IMR-90 (cell line): ENCODE measurements around the gene PEX7. TPM values are rescaled to one million over a fixed set of nuclear protein-coding genes. Genes with fewer than 3 reads are reported as not detected.

Experiments
- ATAC-seq: fragments of 200-7000 bp; cut with Tn5 transposase; 2 replicates; pipeline ENCODE4 v1.9.1; 2020; ENCODE audit warnings: low read depth, mild to moderate bottlenecking, moderate library complexity
- BruUV-seq: library from RNA; stranded (reverse); fragments of 400-500 nt; replicated peaks from 2 replicates; lab custom pipeline; 2021; lab: Mats Ljungman, UMichigan
- CTCF ChIA-PET: fragments of 300-600 bp; formaldehyde crosslinking; extraction: SDS; loops from one replicate; lab custom pipeline; 2021; ENCODE audit warnings: antibody characterized with exemption; lab: Yijun Ruan, JAX
- POLR2A ChIA-PET: fragments of 300-600 bp; sonication (Branson Sonifier 250); formaldehyde crosslinking; loops from one replicate; lab custom pipeline; 2022; ENCODE audit warnings: antibody characterized with exemption; ENCODE audit not compliant: unreplicated experiment; lab: Charles Lee
- DNase-seq: peaks from one replicate; pipeline ENCODE4 v3.0.0; 2013
- H2AFZ ChIP-seq: replicated peaks from 2 replicates; pipeline ENCODE3; 2013; ENCODE audit warnings: low read length, mild to moderate bottlenecking; ENCODE audit not compliant: poor library complexity
- H2AK5ac ChIP-seq: 2 replicates; pipeline ENCODE4 v1.6.1; 2013; ENCODE audit warnings: low read depth, low read length, inconsistent platforms
- H2AK9ac ChIP-seq: replicated peaks from 2 replicates; pipeline ENCODE3; 2013; ENCODE audit warnings: mild to moderate bottlenecking, low read depth, low read length, moderate library complexity; ENCODE audit not compliant: poor library complexity
- H2BK120ac ChIP-seq: 2 replicates; pipeline ENCODE4 v1.6.1; 2013; ENCODE audit warnings: low read depth, low read length, inconsistent platforms
- H2BK15ac ChIP-seq: 3 replicates; pipeline ENCODE4 v1.6.1; 2013; ENCODE audit warnings: low read depth, low read length, inconsistent platforms
- H2BK20ac ChIP-seq: 2 replicates; pipeline ENCODE4 v1.6.1; 2013; ENCODE audit warnings: low read depth, mild to moderate bottlenecking, inconsistent platforms, low read length, moderate library complexity
- H2BK5ac ChIP-seq: 2 replicates; pipeline ENCODE4 v1.6.1; 2013; ENCODE audit warnings: mild to moderate bottlenecking, low read depth, low read length, inconsistent platforms; ENCODE audit not compliant: poor library complexity, severe bottlenecking
- H3K14ac ChIP-seq: replicated peaks from 2 replicates; pipeline ENCODE4 v1.6.1; 2013; ENCODE audit warnings: low read depth, low read length, inconsistent platforms
- H3K18ac ChIP-seq: 2 replicates; pipeline ENCODE4 v1.6.1; 2013; ENCODE audit warnings: low read depth, low read length, control low read depth
- H3K23ac ChIP-seq: 2 replicates; pipeline ENCODE4 v1.6.1; 2013; ENCODE audit warnings: low read depth, low read length, inconsistent platforms
- H3K27ac ChIP-seq: 2 replicates; pipeline ENCODE4 v1.5.1; 2013; ENCODE audit warnings: mild to moderate bottlenecking, control low read depth, low read length; ENCODE audit not compliant: insufficient read depth
- H3K27me3 ChIP-seq: 2 replicates; pipeline ENCODE4 v1.6.1; 2013; ENCODE audit warnings: low read length; ENCODE audit not compliant: control insufficient read depth, insufficient read depth
- H3K36me3 ChIP-seq: 2 replicates; pipeline ENCODE4 v1.6.1; 2013; ENCODE audit warnings: low read length, mixed read lengths; ENCODE audit not compliant: control insufficient read depth, insufficient read depth
- H3K4ac ChIP-seq: 2 replicates; pipeline ENCODE4 v1.6.1; 2013; ENCODE audit warnings: low read depth, low read length, inconsistent platforms
- H3K4me1 ChIP-seq: 2 replicates; pipeline ENCODE4 v1.6.1; 2013; ENCODE audit warnings: low read length, mixed read lengths; ENCODE audit not compliant: control insufficient read depth, insufficient read depth
- H3K4me2 ChIP-seq: 2 replicates; pipeline ENCODE4 v1.6.1; 2013; ENCODE audit warnings: low read depth, mild to moderate bottlenecking, control low read depth, low read length, moderate library complexity
- H3K4me3 ChIP-seq: 2 replicates; pipeline ENCODE4 v1.5.1; 2013; ENCODE audit warnings: low read depth, mild to moderate bottlenecking, control low read depth, low read length, moderate library complexity; ENCODE audit not compliant: insufficient read depth
- H3K56ac ChIP-seq: 2 replicates; pipeline ENCODE4 v1.6.1; 2013; ENCODE audit warnings: low read length, inconsistent platforms; ENCODE audit not compliant: insufficient read depth; ENCODE audit errors: extremely low read depth
- H3K79me1 ChIP-seq, 2 experiments: 2 replicates each; pipeline ENCODE4 v1.6.1; 2013; ENCODE audit warnings: low read length in 2 of 2, inconsistent platforms in 1 of 2, low read depth in 1 of 2
- H3K9ac ChIP-seq: 2 replicates; pipeline ENCODE4 v1.6.1; 2013; ENCODE audit warnings: low read depth, low read length, control low read depth
- H3K9me1 ChIP-seq: 2 replicates; pipeline ENCODE4 v1.6.1; 2013; ENCODE audit warnings: low read length, inconsistent platforms; ENCODE audit not compliant: insufficient read depth
- H3K9me3 ChIP-seq: 2 replicates; pipeline ENCODE4 v1.6.1; 2013; ENCODE audit warnings: low read length; ENCODE audit not compliant: control insufficient read depth, insufficient read depth
- H4K20me1 ChIP-seq: 2 replicates; pipeline ENCODE4 v1.6.1; 2013; ENCODE audit warnings: low read length, inconsistent platforms; ENCODE audit not compliant: insufficient read depth
- H4K5ac ChIP-seq: 2 replicates; pipeline ENCODE4 v1.6.1; 2013; ENCODE audit warnings: mild to moderate bottlenecking, low read depth, low read length, control low read depth
- H4K8ac ChIP-seq, 2 experiments: 2 replicates each; pipeline ENCODE4 v1.6.1; 2013; ENCODE audit warnings: low read depth in 2 of 2, low read length in 2 of 2, control low read depth in 1 of 2, inconsistent platforms in 1 of 2
- H4K91ac ChIP-seq: 2 replicates; pipeline ENCODE4 v1.6.1; 2013; ENCODE audit warnings: low read depth, low read length, inconsistent platforms; ENCODE audit not compliant: insufficient read depth
- CEBPB ChIP-seq: IDR thresholded peaks from 2 replicates; pipeline ENCODE4 v1.6.1; 2012; ENCODE audit warnings: low read depth, low read length, improper control_type of control experiment
- CHD1 ChIP-seq: IDR thresholded peaks from 2 replicates; pipeline ENCODE4 v1.6.1; 2012; ENCODE audit warnings: low read depth, low read length, improper control_type of control experiment
- FOS ChIP-seq: fragments of 150-350 bp; IDR thresholded peaks from 2 replicates; pipeline ENCODE4 v1.6.1; 2016; ENCODE audit warnings: low read depth, low read length
- MAZ ChIP-seq: IDR thresholded peaks from 2 replicates; pipeline ENCODE4 v1.6.1; 2012; ENCODE audit warnings: low read depth, mild to moderate bottlenecking, low read length, improper control_type of control experiment, moderate library complexity, borderline replicate concordance
- MXI1 ChIP-seq: IDR thresholded peaks from 2 replicates; pipeline ENCODE4 v1.6.1; 2012; ENCODE audit warnings: low read depth, mild to moderate bottlenecking, low read length, moderate library complexity, borderline replicate concordance
- NFE2L2 ChIP-seq: fragments of 150-350 bp; IDR thresholded peaks from 2 replicates; pipeline ENCODE4 v1.6.1; 2016; ENCODE audit warnings: low read depth, mild to moderate bottlenecking, low read length
- POLR2A ChIP-seq: IDR thresholded peaks from 2 replicates; pipeline ENCODE4 v1.6.1; 2012; ENCODE audit warnings: mild to moderate bottlenecking, low read depth, low read length
- USF2 ChIP-seq: fragments of 150-350 bp; IDR thresholded peaks from 2 replicates; pipeline ENCODE4 v1.6.1; 2017; ENCODE audit warnings: mild to moderate bottlenecking, antibody characterized with exemption, low read length, low read depth
- WGBS, 2 experiments: methylation state at CpG; one replicate each; pipeline versions ENCODE4 v1.1.5 to v1.1.7; 2013; ENCODE audit warnings: missing lambda C conversion rate in 2 of 2; ENCODE audit not compliant: insufficient read length in 1 of 2; ENCODE audit errors: extremely low coverage in 2 of 2; 5-methylcytosine and 5-hydroxymethylcytosine counted together
- dilution Hi-C: fragments of 300-500 bp; cut with HindIII; formaldehyde crosslinking; loops from one replicate; pipeline ENCODE4 v1.14.3; 2018; ENCODE audit warnings: low sequenced_read_pairs; ENCODE audit not compliant: unreplicated experiment
- in situ Hi-C: fragments of 300-500 bp; cut with MboI; formaldehyde crosslinking; loops from 3 replicates; pipeline ENCODE4 v1.14.3; 2019; ENCODE audit warnings: low sequenced_read_pairs, inconsistent platforms, mixed read lengths
- intact Hi-C: fragments of 100-400 bp; cut with micrococcal nuclease; formaldehyde crosslinking; loops from 2 replicates; pipeline ENCODE4 v1.10.0; 2022
- polyA plus RNA-seq, 3 experiments: library from polyadenylated mRNA; depleted of rRNA; stranded (reverse); fragments of >200 nt; gene quantifications; 2 replicates each; pipeline ENCODE4 v1.2.3, GENCODE V29; 2012; ENCODE audit warnings: low replicate concordance in 1 of 3
- total RNA-seq: library from RNA; depleted of rRNA; stranded (reverse); fragments of >200 nt; gene quantifications from 2 replicates; pipeline ENCODE4 v1.2.3, GENCODE V29; 2012

PEX7 gene
- total and polyA plus RNA-seq, 2 of the 4 experiments (the other 2 are of a cell fraction), result 5.4 to 7.0 TPM

GRCh38 chr6:136772685-136773472 is 49.5 kb upstream of the PEX7 start:
- no peak for DNase-seq
- peak overlapping the region; percentile 49; the same call in 1 of the 2 replicates for H3K18ac ChIP-seq
- no peak overlapping the region for H2BK20ac ChIP-seq
- intact Hi-C loops (no loop called here), in situ Hi-C loops (no loop called here), dilution Hi-C loops (no loop called here)
- TF ChIP-seq NFE2L2 (no peak), MAZ (no peak), CHD1 (no peak), USF2 (no peak), FOS (no peak), POLR2A (no peak), CEBPB (no peak), MXI1 (no peak)
- POLR2A ChIA-PET, result no interaction called here
- H3K36me3 ChIP-seq, result no peaks in the 10 kb centered on the region
- no peak overlapping the region for H4K8ac ChIP-seq
- H3K4me3 ChIP-seq, result no peak overlapping the region
- H3K9me3 ChIP-seq, result no peaks in the 10 kb centered on the region
- CTCF ChIA-PET, result no interaction called here
- H3K27me3 ChIP-seq, result no peaks in the 10 kb centered on the region
- H3K4me1 ChIP-seq, result peaks cover 5% of the 10 kb centered on the region; the same call in 1 of the 2 replicates
- peaks cover 15% of the 10 kb centered on the region; the same call in 1 of the 2 replicates for H4K20me1 ChIP-seq
- peak overlapping the region; percentile 43 for H2AK5ac ChIP-seq
- no TSS peak for BruUV-seq
- ATAC-seq, result no peak
- H4K5ac ChIP-seq, result no peak overlapping the region
- H3K56ac ChIP-seq, result no peak overlapping the region
- H2BK15ac ChIP-seq, result no peak overlapping the region
- no peaks in the 10 kb centered on the region for H3K9me1 ChIP-seq
- H4K91ac ChIP-seq, result no peak overlapping the region
- H3K4me2 ChIP-seq, result no peak overlapping the region
- H2AFZ ChIP-seq, result no peak overlapping the region
- no peak overlapping the region for H2BK5ac ChIP-seq
- no peak overlapping the region for H3K27ac ChIP-seq
- H3K14ac ChIP-seq, result peak overlapping the region; percentile 7; the same call in 1 of the 2 replicates
- peak overlapping the region; percentile 15 for H2AK9ac ChIP-seq
- WGBS, 2 experiments, result 84% methylated on average over 4 of the region's 6 CpGs; no CpG with 5 or more reads in 1 of the 2 experiments
- H3K9ac ChIP-seq, result no peak overlapping the region
- peak overlapping the region; percentile 1; the same call in 1 of the 2 replicates for H3K23ac ChIP-seq
- peak overlapping the region; percentile 30; the same call in 1 of the 2 replicates for H2BK120ac ChIP-seq
- peaks cover 37 to 74% of the 10 kb centered on the region in 2 experiments for H3K79me1 ChIP-seq
- 0 out of 2 replicates have a peak overlapping the region, but pooled peaks have one; percentile 30 for H3K4ac ChIP-seq
